Activated CD4-positive, alpha-beta T cell treated with anti-CD3 and anti-CD28 coated beads for 48 hours (primary cell): ENCODE results near the gene SETD5.

Experiments
- DNase-seq: peaks from one replicate; pipeline ENCODE4 v3.0.0-alpha.2; 2020

The SETD5 gene

GRCh38 chr3:9390265-9390888 is 7.0 kb upstream of the SETD5 start:
- no peak for DNase-seq

GRCh38 chr3:9392041-9392440 is 5.4 kb upstream of the SETD5 start:
- DNase-seq: no peak

GRCh38 chr3:9395570-9396300 is 1.7 kb upstream of the SETD5 start:
- DNase-seq: no peak

GRCh38 chr3:9396301-9396631 is 1.1 kb upstream of the SETD5 start:
- DNase-seq: peak; percentile 89

DNA sequence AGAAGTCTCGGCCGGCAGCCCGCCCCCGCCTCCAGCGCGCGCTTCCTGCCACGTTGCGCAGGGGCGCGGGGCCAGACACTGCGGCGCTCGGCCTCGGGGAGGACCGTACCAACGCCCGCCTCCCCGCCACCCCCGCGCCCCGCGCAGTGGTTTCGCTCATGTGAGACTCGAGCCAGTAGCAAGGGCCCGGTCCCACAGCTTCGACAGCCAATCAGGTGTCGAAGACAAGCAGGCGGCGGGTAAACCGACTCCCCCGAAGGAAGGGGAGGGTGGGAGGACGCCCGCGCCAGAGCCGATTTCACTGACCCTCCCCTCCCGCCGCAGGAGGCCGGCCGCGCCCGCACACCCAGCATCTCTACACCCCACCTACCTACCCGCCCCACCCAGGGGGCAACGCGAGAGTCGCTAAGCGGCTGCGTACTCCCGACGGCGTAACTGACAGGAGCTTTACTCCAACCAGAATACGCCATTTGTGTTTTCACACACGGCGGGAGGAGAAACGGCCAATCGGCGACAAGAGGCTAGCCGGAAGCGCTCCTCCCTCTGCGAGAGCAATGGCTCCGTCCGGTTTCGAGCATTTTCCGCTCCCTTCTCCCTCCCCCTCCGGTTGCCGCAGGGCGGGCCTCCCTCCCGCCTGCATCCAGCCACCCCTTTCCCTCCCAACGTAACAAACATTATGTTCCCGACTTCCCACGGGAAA is 633 bp upstream of the SETD5 start:
- peak; percentile 99 for DNase-seq

DNA sequence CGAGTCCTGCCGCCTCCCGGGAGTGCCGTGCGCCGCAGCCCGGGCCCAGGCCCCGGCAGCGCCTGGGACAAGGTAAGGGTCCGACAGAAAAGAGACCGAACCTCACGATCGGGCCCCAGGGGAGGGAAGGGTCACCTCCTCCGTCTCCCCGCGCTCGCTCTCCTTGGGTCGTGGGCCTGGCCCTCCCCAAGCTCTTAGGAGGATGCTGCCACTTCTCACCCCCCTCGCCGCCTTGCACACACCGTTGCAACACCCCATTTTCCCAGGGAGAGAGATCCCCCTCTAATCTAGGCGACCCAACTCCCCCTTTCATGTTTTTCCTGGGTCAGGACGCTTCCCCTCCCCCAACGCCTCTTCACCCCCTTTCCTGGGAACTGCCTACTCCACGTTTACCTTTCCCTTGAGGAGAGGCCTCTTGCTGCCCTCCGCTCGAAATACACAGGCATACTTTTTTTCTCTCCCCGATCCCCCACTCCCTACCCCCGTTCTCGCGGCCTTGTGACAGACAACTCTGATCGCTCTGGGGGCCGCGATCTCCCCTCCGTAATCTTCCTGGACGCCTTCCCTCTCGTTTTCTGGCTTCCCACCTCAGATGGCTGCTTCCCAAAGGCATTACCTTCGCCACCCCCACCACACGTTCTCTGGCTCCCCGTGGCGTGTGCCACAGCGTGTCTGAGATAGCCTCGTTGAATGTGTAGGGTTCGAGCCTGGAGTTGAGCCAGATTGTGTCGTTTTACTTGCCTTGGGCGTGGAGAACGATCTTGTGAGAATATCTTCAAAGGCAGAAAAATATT is 688 bp downstream of the SETD5 start:
- DNase-seq: peak; percentile 51

DNA sequence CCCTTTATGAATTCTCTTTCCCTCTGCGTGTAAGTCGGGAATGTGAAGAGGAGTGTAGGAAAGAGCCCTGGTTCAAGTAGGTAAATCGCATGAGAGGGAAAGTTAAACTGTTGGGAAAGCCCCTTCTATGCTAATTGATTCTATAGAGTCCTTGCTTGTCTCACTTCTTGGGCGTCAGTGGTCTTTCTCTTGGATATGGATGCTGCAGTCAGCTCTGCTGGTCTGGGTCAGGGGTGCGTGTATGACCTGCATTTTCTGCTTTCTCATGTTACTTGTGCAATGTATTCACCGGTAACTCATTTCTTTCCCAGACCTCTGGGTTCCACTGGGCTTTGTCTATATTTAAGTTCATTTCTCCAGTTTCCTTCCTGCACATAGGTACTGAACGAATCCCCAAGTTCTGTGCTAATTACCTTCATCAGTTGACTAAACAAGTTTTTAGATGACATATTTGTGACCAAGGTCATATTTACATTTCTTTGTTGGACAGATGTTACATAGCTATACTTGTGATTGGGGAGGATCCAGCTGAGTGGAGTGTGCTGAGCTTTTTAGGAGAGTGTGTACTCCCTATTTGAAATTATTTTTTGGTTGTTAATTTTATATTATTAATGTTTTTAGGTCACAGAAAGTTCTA is 1.4 kb downstream of the SETD5 start:
- DNase-seq: peak; percentile 30

DNA sequence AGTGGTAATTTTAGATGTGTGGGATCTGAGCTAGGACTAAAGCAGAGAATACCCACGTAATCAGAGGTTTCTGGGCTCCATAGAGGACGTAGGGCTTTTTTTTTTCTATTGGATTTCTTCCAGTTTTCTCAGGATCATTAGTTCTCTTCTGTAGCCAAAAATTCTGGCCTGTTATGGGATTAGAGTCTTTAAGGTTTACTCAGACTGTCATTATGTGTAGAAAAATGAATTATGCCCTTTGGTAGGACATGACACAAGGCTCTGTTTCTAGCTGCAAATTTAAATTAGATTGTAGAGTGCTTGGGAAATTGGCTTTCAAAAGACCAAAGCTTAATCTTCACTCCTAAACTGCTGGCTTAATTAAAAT is 1.9 kb downstream of the SETD5 start:
- no peak for DNase-seq

GRCh38 chr3:9399746-9400145 is 2.3 kb downstream of the SETD5 start:
- peak; percentile 33 for DNase-seq

- DNase-seq: no peak
Measured at GRCh38 chr3:9400616-9401015, 3.2 kb downstream of the SETD5 start.

DNA sequence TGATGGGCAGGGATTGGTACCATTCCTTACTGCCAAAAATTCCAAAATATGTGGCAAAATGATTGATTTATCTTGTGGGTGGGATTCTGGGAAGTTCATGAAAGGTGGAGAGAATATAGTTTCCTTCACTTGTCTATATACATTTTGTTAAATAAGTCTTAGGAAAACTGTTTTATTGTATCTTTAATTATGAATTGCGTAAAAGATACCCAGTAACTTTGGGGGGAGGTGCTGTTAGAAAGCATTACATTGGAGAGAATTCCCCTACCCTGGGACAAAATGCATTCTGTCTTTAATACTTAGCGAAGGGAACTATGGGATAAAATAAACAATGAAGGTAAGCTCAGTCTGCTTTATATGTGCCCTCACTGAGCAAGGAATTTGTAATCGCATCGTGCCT is 4.6 kb downstream of the SETD5 start:
- DNase-seq: no peak

- no peak for DNase-seq
Measured at GRCh38 chr3:9402410-9403228, 5.2 kb downstream of the SETD5 start.

GRCh38 chr3:9403463-9403862 is 6.0 kb downstream of the SETD5 start:
- DNase-seq: no peak

DNA sequence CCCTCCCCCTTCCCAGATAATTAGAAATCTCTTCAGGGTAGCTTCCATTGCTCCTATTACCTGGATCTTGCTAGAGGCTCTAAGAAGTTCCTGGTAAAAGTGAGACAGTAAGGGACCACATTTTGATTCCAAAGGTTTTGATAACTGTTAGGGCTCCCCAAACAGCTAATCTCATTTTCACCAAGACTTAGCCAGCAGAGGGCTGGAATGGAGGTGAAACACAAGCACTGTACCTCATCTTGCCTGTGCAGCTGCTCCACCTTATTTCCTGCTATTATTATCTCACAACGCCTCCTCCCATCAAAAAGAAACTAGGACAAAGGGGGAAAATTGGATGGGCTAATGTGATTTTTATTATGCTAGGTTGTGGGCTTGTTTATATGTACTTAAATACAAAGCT is 7.3 kb downstream of the SETD5 start:
- no peak for DNase-seq

GRCh38 chr3:9405756-9406155 is 8.3 kb downstream of the SETD5 start:
- DNase-seq: no peak

DNA sequence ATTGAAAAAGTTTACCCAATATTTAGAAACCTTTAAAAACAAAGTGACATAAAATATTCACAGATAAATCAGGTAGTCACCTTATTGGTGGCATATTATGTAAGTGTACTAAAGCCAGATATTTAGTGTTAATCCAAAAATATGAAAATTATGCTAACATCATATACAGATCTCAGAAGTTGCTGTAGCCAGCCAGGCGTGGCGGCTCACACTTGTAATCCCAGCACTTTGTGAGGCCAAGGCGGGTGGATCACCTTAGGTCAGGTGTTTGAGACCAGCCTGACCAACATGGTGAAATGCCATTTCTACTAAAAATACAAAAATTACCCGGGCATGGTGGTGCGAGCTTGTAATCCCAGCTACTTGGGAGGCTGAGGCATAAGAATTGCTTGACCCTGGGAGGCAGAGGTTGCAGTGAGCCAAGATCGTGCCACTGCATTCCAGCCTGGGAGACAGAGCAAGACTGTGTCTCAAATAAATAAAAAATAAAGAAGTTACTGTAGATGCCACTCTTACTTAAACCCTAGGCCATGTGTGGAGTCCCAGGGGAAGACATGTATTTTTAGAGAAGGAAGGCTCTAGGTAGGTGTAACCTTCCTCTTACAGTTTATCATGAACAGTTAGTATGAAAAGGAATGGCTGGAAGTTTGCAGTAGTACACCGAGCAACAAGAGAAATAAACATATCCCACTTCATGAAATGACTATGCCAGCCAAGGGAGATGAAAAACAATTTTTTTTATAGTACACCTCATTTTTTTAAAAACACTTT is 9.6 kb downstream of the SETD5 start:
- DNase-seq: no peak

GRCh38 chr3:9408061-9408460 is 10.6 kb downstream of the SETD5 start:
- no peak for DNase-seq

DNA sequence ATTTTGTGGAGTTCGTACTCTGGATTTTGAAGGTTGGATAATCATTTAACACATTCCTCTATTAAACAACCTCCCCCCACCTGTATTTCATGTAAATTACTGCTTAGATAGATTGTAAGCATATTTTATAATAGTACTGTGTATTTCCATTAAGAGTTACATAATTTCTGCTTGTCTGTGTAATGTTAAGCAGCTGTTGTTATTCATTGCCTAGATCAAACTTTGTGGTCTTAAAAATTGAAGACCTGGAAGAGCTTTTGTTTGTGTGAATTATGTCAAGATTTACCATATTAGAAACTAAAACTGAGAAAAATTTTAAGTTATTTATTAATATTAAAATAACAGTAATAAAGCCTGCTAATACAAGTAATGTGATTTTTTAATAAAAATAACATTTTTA is 11.1 kb downstream of the SETD5 start:
- no peak for DNase-seq

GRCh38 chr3:9409981-9410854 is 12.8 kb downstream of the SETD5 start:
- DNase-seq: no peak

DNA sequence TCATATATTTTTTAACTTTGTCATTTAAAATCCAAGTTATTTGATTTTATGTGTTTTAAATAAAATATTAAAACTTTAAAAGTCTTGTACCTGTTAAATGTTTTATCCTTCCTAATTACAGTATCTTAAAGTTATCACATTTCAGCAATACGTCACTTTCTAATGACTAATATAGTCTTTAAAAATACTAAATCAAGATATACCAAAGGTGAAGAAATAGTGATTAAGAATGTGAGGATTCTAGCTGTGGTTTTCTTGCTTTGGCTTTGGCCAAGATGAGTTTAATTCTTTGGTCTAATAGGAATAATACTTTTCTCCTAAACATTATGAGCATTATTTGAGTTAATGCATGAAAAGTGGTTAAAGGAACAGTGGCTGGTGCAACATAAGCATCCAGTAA is 13.9 kb downstream of the SETD5 start:
- no peak for DNase-seq
